Measurements from ENCODE around the gene RLN3.

The RLN3 gene, protein sequence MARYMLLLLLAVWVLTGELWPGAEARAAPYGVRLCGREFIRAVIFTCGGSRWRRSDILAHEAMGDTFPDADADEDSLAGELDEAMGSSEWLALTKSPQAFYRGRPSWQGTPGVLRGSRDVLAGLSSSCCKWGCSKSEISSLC

DNA sequence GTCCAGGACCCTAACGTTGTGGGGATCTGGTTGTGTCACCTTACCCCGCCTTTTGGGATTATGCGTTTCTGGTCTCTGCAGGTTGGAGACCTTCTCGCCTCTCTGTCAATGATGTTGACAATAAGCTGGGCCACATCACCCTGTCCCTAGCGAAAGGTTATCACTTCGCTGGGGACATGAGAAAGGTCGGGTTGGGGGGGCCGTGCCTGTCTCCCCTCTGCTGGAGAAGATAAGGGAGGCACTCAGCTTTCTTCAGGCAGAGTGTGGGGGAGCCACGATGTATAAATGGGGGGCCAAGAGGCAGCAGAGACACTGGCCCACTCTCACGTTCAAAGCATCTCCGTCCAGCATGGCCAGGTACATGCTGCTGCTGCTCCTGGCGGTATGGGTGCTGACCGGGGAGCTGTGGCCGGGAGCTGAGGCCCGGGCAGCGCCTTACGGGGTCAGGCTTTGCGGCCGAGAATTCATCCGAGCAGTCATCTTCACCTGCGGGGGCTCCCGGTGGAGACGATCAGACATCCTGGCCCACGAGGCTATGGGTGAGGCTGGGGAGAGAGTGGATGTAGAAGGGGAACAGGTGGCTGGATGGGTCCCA lies at the start of gene RLN3:
Gene RLN3 (plus strand): TSS at position 293 of the 595 bp plus-strand sequence. CDS start 57 bp downstream, at position 350.
- no peak for DNase-seq (ENCODE audit: low read depth, low spot score)

DNA sequence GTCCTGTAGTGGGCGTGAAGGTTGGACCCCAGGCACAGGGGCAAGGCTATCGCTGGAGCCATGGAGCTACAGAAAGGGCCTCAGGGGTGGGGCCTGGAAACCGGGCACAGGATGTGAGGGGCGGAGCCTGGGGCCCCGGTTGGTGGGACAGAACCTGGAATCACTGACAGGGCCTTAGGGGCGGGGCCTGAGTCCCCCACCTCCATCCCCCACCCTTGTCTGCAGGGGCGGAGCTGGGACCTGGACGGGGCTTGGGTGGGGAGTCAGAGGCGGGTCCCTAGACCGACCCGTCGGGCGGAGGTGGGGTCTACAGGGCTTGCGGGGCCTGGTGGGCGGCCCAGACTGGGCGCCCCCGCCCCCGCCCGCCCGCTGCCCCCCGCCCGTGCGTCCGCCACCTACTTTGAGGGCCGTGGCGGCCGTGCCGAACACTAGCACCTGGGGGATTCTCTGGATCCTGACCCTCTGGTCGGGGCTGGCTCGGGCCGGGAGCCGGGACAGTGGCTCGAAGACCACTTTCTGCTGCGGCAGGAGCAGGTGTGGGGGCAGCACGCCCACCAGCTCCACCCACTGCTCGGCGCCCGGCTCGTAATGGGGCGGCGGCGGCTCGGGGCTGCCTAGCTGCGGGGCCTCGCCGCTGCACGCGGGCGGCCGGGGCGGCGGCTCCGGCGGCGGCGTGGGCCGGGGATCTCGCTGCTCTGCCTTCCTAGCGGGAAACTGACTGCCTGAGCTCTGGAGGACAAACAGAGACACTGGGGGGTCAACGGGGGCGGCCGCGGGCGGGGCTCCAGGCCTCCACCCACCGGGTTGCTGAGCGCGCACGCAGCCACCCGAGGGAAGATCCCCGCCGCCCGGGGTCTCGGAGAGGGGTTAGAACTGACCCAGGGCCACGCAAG lies 49.4 kb upstream of the RLN3 start:
- peak; percentile 62 for DNase-seq (ENCODE audit: low read depth, low spot score)

DNA sequence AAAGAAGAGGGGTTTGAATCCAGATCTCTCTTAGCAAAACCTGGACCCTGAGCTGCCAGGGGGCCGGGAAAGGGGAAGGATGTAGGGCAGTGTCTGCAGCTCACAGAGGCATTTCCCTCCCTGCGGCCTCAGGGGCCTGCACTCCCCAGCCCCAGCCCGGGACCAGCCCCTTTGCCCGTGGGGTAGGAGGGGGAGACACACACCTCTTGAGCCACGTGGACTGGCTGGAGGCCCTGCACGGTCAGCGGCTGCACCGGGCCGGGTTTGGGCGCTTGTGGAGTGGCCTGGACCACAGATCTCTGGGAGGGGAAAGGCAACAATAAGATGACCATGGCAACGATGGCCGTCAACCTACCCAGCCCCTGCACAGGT lies 48.7 kb upstream of the RLN3 start:
- DNase-seq (ENCODE audit: low read depth, low spot score): no peak

DNA sequence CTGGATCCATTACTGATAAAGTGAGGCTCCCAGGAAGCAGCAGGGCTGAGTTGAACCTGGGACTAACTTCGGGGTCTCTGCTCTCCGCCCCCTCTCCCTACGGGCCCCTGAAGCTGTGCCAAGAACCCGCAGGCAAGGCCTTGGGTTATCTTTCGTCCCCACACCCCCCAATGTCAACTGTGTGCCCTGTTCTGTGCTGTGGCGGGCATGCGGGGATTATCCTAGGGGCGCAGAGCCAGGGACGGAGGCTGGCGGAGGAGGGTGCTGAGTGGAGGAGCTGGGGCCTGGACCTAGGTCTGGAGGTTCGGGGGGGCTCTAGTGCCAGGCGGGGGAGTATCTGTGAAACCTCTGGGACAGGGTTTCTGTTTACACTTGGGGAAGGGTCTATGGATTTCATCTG lies 48.3 kb upstream of the RLN3 start:
- DNase-seq (ENCODE audit: low read depth, low spot score): no peak

DNA sequence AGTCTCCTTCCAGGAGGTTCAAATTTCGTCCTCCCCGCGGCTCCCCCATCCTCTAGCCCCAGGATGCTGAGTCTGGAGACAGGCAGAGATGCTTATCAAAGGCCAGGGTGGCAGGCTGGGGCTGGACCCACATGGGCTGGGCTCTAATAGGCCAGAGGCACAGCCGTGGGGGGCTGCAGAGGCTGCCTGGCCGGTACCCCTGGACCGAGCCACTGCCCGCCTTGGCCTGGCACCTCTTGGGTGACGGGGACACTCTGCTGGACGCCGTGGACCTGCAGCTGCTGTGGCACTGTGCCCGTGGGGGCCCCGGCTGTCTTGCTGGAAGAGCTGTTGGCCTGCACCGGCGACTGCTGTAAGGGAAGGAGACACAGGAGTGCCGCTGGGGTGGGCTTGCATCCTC lies 47.6 kb upstream of the RLN3 start:
- no peak for DNase-seq (ENCODE audit: low read depth, low spot score)

DNA sequence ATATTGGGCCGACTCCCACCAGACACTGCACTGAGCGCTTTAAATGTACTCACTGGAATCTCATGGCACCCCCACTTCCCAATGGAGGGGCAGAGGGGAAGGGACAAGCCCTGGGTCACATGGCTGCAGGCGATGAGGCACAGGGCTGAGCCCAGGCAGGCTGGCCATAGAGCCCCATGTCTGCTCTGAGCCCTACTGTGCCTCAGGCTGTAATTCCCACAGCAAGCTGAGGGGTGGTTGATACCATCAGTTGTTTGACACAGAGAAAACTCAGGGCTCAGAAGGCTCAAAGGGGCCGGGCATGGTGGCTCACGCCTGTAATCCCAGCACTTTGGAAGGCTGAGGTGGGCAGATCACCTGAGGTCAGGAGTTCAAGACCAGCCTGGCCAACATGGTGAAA lies 46.9 kb upstream of the RLN3 start:
- no peak for DNase-seq (ENCODE audit: low read depth, low spot score)

DNA sequence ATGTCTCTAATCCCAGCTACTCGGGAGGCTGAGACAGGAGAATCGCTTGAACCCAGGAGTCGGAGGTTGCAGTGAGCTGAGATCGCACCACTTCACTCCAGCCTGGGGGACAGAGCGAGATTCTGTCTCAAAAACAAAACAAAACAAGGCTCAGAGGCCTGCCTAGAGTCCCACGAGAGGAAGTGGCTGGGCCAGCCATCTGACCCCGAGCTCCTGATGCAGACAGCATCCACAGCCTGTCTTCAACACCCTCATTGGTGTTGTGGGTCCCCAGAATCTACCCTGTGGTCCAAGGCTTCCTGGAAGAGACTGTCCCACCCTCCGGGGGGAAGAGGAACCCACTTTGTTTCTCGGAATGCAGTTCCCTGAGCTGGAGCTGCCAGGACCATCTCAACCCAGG lies 46.5 kb upstream of the RLN3 start:
- no peak for DNase-seq (ENCODE audit: low read depth, low spot score)

DNA sequence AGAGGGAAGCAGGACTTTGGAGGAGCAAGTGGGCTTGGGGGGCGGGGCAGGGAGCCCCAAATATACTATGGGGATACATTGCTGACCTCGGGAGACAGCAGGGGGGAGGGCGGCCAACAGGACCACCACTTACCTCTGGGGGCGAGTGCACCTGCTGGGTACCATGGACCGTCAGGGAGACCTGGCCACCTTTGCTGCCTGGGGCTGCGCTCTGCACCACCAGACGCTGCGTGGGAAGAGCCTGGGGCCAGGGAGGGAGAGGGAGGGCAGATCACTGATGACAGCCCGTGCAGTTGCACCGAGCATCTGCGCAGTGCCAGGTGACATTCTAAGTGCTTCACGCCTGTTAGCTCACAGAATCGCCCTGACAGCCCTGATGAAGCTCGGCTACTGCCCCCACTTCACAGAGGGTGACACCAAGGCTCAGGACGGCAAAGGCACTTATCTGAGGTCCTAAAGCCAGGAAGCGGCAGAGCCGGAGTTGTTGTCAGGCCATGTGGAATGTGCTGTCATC lies 45.9 kb upstream of the RLN3 start:
- no peak for DNase-seq (ENCODE audit: low read depth, low spot score)

DNA sequence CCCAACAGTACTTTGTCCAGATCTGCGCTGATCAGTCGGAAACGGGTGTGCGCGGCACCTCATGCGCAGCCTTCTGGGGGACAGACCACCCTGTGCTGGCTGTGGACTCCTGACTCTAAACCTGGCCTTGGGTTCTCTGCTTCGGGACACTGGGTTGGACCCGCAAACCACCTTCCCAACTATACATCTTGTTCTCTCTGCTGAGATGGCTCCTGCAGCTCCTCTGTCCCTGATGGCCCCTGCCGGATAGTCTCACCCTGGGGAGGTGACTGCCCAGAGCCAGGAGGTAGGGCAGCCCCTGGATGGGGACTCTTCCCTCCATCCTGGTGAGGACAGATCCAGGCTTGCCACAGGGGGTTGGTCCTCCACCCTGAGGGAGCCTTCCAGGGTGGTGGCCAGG lies 45.2 kb upstream of the RLN3 start:
- DNase-seq (ENCODE audit: low read depth, low spot score): no peak

DNA sequence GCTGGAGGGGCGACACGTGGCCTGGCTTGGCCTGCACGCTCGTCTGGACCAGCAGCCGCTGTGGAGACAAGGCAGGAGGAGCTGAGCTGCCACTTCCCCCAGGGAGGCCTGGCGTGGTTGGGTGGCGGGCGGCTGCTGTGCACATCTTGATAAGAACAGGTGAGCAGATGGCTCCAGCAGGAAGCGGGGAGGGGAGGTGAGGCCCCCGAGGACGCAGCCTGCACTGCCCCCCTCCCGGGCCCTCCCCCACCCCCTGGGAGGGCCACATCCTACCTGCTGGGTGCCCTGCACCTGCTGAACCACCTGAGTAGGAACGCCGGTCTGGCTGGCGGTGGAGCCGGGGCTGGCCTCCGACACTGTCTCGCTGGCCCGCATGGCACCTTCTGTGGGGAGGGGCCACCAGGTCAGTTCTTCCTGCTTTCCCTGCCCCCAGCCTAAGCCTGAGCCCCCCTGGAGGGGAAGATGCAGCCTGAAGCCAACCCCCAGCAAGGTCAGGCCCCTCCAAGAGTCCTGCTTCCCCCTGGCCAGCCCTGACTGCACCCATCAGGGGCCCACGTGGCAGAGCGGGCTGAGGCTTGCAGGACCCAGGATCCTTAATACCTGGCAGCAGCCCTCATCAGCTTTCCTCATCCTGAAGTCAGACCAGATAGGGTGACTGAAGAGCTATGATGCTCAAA lies 44.6 kb upstream of the RLN3 start:
- no peak for DNase-seq (ENCODE audit: low read depth, low spot score)

DNA sequence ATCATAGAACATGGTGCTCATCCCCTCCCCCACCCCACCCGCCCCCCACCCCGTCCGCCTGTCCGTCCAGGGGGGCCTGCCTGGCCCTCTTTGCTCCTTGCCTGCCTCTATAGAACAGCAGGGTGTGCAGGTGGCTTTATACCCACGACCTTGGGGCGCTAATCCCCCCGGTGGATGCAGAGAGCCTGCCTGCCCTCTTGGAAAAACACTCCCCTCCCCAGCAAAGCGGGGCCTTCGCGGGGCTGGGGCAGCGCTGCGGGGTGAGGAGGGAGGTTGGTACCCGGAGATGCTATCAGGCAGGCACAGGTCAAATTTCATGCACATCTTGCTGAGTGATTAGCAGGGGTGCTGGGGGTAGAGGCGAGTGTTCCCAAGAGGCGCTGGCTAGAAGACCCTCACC lies 43.8 kb upstream of the RLN3 start:
- no peak for DNase-seq (ENCODE audit: low read depth, low spot score)

DNA sequence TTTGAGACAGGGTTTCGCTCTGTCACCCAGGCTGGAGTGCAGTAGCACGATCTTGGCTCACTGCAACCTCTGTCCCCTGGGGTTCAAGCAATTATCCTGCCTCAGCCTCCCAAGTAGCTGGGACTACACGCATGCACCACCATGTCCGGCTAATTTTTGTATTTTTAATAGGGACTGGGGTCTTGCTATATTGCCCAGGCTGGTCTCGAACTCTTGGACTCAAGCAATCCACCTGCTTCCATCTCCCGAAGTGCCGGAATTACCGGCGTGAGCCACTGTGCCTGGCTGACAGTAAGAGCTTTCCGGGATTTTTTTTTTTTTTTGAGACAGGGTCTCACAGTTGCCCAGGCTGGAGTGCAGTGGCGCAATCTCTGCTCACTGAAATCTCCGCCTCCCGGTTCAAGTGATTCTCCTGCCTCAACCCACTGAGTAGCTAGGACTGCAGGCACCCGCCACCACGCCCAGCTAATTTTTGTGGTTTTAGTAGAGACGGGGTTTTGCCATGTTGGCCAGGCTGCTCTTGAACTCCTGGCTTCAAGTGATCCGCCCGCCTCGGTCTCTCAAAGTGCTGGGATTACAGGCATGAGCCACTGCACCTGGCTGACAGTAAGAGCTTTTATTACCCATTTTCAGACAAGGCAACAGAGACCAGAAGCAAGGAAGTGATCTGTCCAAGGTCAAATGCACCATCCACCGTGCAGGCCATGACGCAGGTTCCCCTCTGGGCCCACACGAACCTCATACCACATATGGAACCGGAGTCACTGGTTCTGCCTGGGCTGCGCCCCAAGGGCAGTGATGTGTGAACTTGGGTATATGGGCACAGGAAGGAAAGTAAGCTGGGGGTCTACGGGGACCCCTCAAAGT lies 42.8 kb upstream of the RLN3 start:
- no peak for DNase-seq (ENCODE audit: low read depth, low spot score)

DNA sequence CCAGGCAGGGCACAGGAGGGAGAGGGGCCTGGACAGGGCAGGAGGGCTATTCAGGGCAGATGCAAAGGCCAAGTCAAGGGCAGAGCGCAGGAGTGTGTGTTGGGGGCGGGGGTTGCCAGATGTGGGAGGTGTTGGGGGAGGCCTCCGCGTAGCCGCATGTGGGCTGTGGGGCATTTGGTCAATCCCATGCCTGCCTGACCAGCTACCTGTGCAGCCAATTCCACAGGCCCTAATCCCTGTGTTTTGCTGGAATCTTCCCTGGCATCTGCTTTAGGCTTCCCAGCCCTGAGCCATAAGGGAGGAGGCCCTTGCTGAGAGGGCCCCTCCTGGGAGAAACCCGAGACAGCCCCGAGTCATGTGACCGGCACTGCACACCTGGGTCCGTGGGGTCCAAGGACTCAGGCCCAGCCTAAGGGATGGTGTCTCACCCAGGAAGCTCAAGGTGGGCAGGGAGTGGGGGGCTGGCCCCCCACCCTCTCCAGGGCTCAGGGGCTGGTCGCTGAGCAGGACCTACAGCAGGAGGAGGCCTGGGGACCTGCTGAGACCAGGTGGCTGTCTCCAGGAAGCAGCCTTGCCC lies 42.1 kb upstream of the RLN3 start:
- no peak for DNase-seq (ENCODE audit: low read depth, low spot score)

DNA sequence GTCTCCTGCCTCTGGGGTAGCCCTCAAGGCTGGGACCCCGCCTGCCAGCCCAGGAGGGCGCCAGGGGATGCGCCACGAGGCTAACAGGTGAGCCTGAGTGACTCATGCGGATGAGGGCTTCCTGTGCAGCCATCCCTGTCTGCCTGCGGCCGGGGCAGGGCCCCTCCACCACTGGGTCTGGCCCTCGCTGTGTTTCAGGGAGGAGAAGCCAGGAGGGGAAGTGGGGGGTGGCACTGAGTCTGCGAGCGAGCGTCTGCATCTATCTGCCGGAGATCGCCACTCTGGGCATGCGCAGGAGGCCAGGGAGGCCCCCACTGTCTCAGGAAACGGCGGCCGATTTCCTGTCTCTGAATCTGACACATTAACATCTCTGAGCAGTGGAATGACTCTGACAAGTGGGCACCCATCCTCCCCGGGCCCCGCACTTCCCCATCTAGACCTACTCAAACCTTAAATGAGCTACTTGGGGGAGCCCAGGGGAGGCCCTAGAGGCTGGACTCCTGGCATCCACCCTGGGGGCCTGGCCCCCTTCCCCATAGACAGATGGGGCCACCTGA lies 41.5 kb upstream of the RLN3 start:
- no peak for DNase-seq (ENCODE audit: low read depth, low spot score)

DNA sequence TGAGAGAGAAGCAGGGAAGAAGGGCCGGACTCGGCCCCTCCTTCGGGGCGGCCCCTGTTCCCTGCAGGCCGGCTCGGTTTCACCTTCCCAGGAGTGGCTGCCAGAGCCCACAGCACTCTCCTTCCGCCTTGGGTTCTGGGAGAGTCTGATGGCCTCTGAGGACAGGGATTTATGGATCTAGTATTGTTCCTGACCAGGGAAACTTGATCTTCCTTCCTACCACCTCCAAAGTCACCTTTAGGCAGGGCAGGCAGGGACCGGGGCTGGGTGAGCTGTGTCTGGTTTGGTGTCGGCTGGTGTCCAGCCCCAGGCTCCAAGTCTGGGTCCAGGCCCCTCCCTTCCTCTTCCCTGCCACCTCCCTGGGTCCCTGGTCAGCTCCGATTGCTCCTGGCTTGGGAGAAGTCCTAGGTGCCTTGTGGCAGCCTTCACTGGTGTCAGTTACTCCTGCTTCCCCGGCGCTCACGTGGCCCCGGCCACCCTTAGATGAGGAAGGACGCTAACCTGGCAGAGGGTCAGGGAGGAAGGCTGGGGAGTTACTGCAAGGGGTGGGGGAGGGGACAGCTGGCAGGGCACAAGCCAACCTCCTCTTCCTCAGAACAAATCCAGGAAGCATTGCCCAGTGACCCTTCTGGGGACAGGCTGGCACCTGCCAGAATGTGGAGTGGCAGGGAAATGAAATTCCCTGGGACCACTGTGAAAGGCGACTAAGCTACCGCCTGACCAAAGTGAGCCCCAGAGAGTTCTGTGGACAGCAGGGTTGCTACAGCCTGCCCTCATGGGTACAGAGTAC lies 40.7 kb upstream of the RLN3 start:
- no peak for DNase-seq (ENCODE audit: low read depth, low spot score)

DNA sequence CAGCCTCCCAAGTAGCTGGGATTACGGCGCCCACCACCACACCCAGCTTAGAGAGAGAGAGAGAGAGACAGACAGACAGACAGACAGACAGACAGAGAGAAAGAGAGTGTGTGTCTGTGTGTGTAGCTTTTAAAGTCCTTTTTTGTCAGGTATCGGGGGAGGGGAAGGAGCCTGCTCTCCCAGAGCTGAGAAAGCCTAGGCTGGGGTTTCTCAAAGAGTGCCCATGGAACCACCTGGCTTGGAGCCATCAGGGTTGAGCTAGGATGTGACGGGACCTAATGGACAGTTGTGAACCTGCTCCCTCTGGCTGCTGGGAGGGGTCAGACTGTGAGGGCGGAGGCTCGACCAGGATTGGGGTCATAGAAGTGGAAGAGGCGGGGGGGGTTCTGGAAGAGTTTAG lies 38.5 kb upstream of the RLN3 start:
- DNase-seq (ENCODE audit: low read depth, low spot score): no peak

DNA sequence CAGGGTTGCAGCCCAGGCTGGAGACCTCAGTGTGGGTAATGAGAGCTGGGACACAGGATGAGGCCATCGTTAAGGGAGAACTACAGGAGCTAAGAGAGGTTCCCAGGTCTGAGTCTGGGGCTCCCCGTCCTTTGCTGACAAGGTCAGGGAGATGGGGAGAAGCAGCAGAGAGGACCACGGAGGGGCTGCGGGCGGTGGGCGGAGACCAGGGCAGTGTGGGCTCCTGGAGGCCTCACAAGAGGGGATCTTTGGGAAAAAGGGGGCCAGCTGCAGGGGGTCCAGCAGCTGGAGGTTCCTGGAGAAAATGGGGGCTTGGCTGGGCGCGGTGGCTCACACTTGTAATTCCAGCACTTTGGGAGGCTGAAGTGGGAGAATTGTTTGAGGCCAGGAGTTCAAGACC lies 37.9 kb upstream of the RLN3 start:
- no peak for DNase-seq (ENCODE audit: low read depth, low spot score)

DNA sequence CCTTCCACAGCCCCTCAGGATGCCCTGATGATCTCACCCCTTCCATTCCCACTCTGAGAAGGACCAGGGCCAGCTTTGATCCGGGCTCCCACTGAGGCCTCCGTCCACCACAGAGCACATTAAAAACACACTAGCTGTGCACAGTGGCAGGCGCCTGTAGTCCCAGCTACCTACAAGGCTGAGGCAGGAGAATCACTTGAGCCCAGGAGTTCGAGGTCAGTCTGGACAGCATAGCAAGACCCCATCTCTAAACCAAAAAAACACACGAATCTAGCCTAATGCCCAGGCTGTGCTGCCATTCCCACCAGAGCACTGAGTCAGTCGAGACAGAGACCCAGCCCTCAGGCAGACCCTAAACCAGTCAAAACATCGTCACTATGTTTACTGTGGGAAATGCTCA lies 35.9 kb upstream of the RLN3 start:
- DNase-seq (ENCODE audit: low read depth, low spot score): no peak

DNA sequence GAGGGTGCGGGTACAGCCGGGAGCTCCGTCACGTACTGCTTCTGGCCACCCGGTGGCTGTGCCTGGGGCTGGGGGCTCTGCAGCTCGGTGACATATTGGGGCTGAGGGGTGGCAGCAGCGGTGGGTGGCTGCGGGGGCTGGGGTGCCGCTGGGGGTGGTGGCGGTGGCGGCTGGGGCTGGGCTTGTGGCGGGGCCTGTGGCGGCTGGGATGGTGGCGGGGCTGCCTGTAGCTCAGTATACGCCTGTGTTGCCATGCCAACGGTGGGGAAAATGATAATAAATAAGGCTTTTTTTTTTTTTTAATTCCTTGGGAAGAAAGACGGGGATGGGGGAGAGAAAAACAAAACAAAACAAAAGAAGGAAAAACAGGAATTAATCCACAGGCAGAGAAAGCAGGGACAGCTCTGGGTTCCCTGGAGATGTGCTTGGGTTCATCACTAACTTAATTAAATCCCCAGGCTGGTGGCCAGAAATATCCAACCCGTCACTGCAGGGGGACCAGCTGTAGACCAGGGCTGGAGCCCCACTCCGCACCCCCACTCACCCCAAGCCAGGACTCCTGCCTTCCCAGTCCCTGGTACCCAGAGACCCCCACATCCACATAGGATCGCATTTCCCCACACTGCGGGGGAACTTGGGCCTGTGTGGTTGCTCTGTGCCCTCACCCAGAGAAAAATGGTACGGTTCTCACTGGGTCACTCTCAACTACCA lies 34.2 kb upstream of the RLN3 start:
- no peak for DNase-seq (ENCODE audit: low read depth, low spot score)
